T47D (cell line): Measurements from ENCODE around the gene ADK.

Source experiments
- DNase-seq, 2 experiments: peaks; one replicate each; pipeline versions ENCODE4 v3.0.0 to v3.0.0-alpha.2; 2011 to 2012; ENCODE audit warnings: low read depth in 1 of 2, low spot score in 1 of 2
- JUND ChIP-seq: IDR thresholded peaks from 2 replicates; pipeline ENCODE4 v1.6.1; 2012; ENCODE audit warnings: low read depth
- in situ Hi-C: cut with HindIII; loops from 2 replicates; pipeline ENCODE4 v1.10.0; 2016; ENCODE audit warnings: low sequenced_read_pairs, low pct_unique_long_range_greater_than_20kb

ADK gene

GRCh38 chr10:74610299-74610698 is 459.3 kb downstream of the ADK start:
- DNase-seq: no peak
- in situ Hi-C loops: no loop called here
- no peak for TF ChIP-seq JUND

GRCh38 chr10:74612195-74612594 is 461.2 kb downstream of the ADK start:
- in situ Hi-C loops: no loop called here
- TF ChIP-seq JUND: no peak
- no peak for DNase-seq

- in situ Hi-C loops: no loop called here
- TF ChIP-seq JUND: no peak
- DNase-seq: no peak
These were observed 469.6 kb downstream of the ADK start for GRCh38 chr10:74620626-74621025.

- TF ChIP-seq JUND: no peak
- in situ Hi-C loops: no loop called here
- DNase-seq: no peak
These were observed 472.8 kb downstream of the ADK start for GRCh38 chr10:74623786-74624185.

GRCh38 chr10:74624501-74624900 is 473.5 kb downstream of the ADK start:
- no peak for TF ChIP-seq JUND
- in situ Hi-C loops: no loop called here
- DNase-seq: no peak

- DNase-seq: no peak
- in situ Hi-C loops: no loop called here
- no peak for TF ChIP-seq JUND
These were observed 477.1 kb downstream of the ADK start for GRCh38 chr10:74628136-74628535.

- TF ChIP-seq JUND: no peak
- in situ Hi-C loops: no loop called here
- no peak for DNase-seq
These were observed 484.0 kb downstream of the ADK start for GRCh38 chr10:74634995-74635536.

- no peak for DNase-seq
- TF ChIP-seq JUND: no peak
- in situ Hi-C loops: no loop called here
These were observed 484.6 kb downstream of the ADK start for GRCh38 chr10:74635655-74636054.

- in situ Hi-C loops: no loop called here
- DNase-seq: no peak
These were observed 486.7 kb downstream of the ADK start for GRCh38 chr10:74637685-74638084.

GRCh38 chr10:74640134-74640921 is 489.3 kb downstream of the ADK start:
- peak in 1 of 2 experiments; percentile 30 for DNase-seq
- TF ChIP-seq JUND: no peak
- in situ Hi-C loops: no loop called here

More at GRCh38 chr10:74637685-74638084, 486.7 kb downstream of the ADK start:
- no peak for TF ChIP-seq JUND

GRCh38 chr10:74641659-74642058 is 490.6 kb downstream of the ADK start:
- in situ Hi-C loops: no loop called here
- DNase-seq: no peak

GRCh38 chr10:74642901-74643595 is 492.0 kb downstream of the ADK start:
- in situ Hi-C loops: no loop called here
- TF ChIP-seq JUND: no peak
- DNase-seq: no peak

More at GRCh38 chr10:74641659-74642058, 490.6 kb downstream of the ADK start:
- TF ChIP-seq JUND: no peak

GRCh38 chr10:74643596-74643975 is 492.6 kb downstream of the ADK start:
- peak in 1 of 2 experiments; percentile 11 for DNase-seq
- in situ Hi-C loops: no loop called here
- no peak for TF ChIP-seq JUND

GRCh38 chr10:74644738-74645137 is 493.7 kb downstream of the ADK start:
- DNase-seq: no peak
- in situ Hi-C loops: no loop called here
- TF ChIP-seq JUND: no peak
